Measurements from ENCODE around the gene FCHSD2.
A peak's percentile ranks its signal among the peaks of the same experiment; 100 is the strongest.

The FCHSD2 gene

DNA sequence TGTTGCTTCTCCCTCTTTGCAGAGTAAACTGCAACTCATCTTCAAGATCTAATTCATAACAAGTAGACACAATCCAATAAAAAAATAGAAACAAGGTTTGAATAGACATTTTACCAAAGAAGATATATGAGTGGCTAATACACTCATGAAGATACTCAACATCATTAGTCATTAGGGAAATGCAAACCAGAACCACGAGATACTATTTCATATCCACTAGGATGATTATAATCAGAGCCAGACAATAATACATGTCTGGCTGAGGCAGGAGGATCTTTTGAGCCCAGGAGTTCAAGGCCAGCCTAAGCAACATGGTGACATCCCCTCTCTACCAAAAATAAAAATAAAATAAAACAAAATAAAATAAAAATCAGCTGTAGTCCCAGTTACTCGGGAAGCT, 242.9 kb downstream of the FCHSD2 start:
- Histone ChIP-seq H3K36me3 (replicated peaks) (no peaks in the 10 kb centered on the region), H3K27me3 (ENCODE audit: low read depth) (no peaks in the 10 kb centered on the region), H3K4me3 (no peak overlapping the region), H3K4me1 (peaks cover 7% of the 10 kb centered on the region), H3K9me3 (no peaks in the 10 kb centered on the region)
- no peak for DNase-seq (ENCODE audit: low spot score in 2 of 2)
- in situ Hi-C loops (cut with MboI; ENCODE audit: low sequenced_read_pairs): no loop called here

- in situ Hi-C loops (cut with MboI; ENCODE audit: low sequenced_read_pairs): no loop called here
These were observed 244.6 kb downstream of the FCHSD2 start for GRCh38 chr11:72897506-72897905.

GRCh38 chr11:72896431-72896830, 245.7 kb downstream of the FCHSD2 start:
- in situ Hi-C loops (cut with MboI; ENCODE audit: low sequenced_read_pairs): no loop called here
- DNase-seq (ENCODE audit: low spot score in 2 of 2): no peak

More at GRCh38 chr11:72897506-72897905, 244.6 kb downstream of the FCHSD2 start:
- Histone ChIP-seq H3K36me3 (replicated peaks) (no peaks in the 10 kb centered on the region), H3K4me1 (no peaks in the 10 kb centered on the region), H3K27me3 (ENCODE audit: low read depth) (no peaks in the 10 kb centered on the region), H3K4me3 (no peak overlapping the region), H3K9me3 (no peaks in the 10 kb centered on the region)
- no peak for DNase-seq (ENCODE audit: low spot score in 2 of 2)

DNA sequence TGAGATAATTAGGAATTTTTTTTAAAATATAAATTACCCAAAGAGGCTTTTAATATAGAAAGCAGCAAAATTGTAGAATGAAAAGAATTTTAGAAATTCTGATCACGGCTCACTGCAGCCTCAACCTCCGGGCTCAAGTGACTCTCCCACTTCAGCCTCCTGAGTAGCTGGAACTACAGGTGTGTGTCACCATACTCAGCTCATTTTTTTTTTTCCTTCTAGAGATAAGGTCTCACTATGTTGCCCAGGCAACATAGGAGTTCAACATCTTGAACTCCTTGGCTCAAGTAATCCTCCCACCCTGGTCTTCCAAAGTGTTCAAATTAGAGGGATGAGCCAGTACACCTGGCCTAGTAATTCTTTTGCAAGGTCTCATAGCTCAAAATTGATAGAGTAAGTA, 251.2 kb downstream of the FCHSD2 start:
- in situ Hi-C loops (cut with MboI; ENCODE audit: low sequenced_read_pairs): no loop called here
- Histone ChIP-seq H3K9me3 (no peaks in the 10 kb centered on the region), H3K4me1 (peaks cover 6% of the 10 kb centered on the region; the same call in 1 of the 2 replicates), H3K27me3 (ENCODE audit: low read depth) (no peaks in the 10 kb centered on the region), H3K4me3 (no peak overlapping the region), H3K36me3 (replicated peaks) (peaks cover 3% of the 10 kb centered on the region; the same call in 1 of the 2 replicates)
- no peak for DNase-seq (ENCODE audit: low spot score in 2 of 2)

More at GRCh38 chr11:72896431-72896830, 245.7 kb downstream of the FCHSD2 start:
- Histone ChIP-seq H3K4me3 (no peak overlapping the region), H3K36me3 (replicated peaks) (no peaks in the 10 kb centered on the region), H3K27me3 (ENCODE audit: low read depth) (no peaks in the 10 kb centered on the region), H3K9me3 (no peaks in the 10 kb centered on the region), H3K4me1 (no peaks in the 10 kb centered on the region)

- H3K27me3 ChIP-seq (ENCODE audit: low read depth): no peaks in the 10 kb centered on the region
- in situ Hi-C loops (cut with MboI; ENCODE audit: low sequenced_read_pairs): no loop called here
- no peaks in the 10 kb centered on the region for H3K9me3 ChIP-seq
- peaks cover 3% of the 10 kb centered on the region; the same call in 1 of the 2 replicates for H3K36me3 ChIP-seq (replicated peaks)
- H3K4me3 ChIP-seq: no peak overlapping the region
- peaks cover 6% of the 10 kb centered on the region; the same call in 1 of the 2 replicates for H3K4me1 ChIP-seq
- no peak for DNase-seq (ENCODE audit: low spot score in 2 of 2)
These were observed 255.5 kb downstream of the FCHSD2 start for GRCh38 chr11:72886619-72887018.

- no peak overlapping the region for H3K4me3 ChIP-seq
- H3K9me3 ChIP-seq: no peaks in the 10 kb centered on the region
- no peak for DNase-seq (ENCODE audit: low spot score in 2 of 2)
- H3K27me3 ChIP-seq (ENCODE audit: low read depth): no peaks in the 10 kb centered on the region
- H3K4me1 ChIP-seq: peaks cover 6% of the 10 kb centered on the region; the same call in 1 of the 2 replicates
- in situ Hi-C loops (cut with MboI; ENCODE audit: low sequenced_read_pairs): no loop called here
- peaks cover 3% of the 10 kb centered on the region; the same call in 1 of the 2 replicates for H3K36me3 ChIP-seq (replicated peaks)
These were observed 256.1 kb downstream of the FCHSD2 start for GRCh38 chr11:72885749-72886609.

- Histone ChIP-seq H3K36me3 (replicated peaks) (no peaks in the 10 kb centered on the region), H3K4me1 (no peaks in the 10 kb centered on the region), H3K27me3 (ENCODE audit: low read depth) (no peaks in the 10 kb centered on the region), H3K9me3 (no peaks in the 10 kb centered on the region), H3K4me3 (no peak overlapping the region)
- no peak for DNase-seq (ENCODE audit: low spot score in 2 of 2)
- in situ Hi-C loops (cut with MboI; ENCODE audit: low sequenced_read_pairs): no loop called here
These were observed 266.0 kb downstream of the FCHSD2 start for GRCh38 chr11:72876147-72876546.

GRCh38 chr11:72875736-72876135, 266.4 kb downstream of the FCHSD2 start:
- Histone ChIP-seq H3K27me3 (ENCODE audit: low read depth) (no peaks in the 10 kb centered on the region), H3K9me3 (no peaks in the 10 kb centered on the region), H3K4me1 (no peaks in the 10 kb centered on the region), H3K36me3 (replicated peaks) (no peaks in the 10 kb centered on the region), H3K4me3 (no peak overlapping the region)
- in situ Hi-C loops (cut with MboI; ENCODE audit: low sequenced_read_pairs): no loop called here
- no peak for DNase-seq (ENCODE audit: low spot score in 2 of 2)

DNA sequence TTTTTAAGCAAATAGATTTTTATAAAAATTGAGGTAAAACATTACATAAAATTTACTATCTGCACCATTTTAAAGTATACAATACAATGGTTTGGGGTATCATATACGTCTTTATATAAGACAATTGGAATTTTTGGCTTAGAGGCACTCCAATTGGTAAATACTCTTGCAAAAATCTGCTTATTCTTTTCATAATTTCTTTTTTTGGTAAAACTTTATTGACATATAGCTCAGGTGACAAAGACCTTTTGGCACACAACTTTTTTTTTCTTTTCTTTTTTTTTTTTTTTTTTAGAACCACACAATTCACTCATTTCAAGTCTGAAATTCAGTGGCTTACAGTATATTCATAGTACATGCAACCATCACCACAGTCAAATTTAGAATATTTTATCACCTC, 270.1 kb downstream of the FCHSD2 start:
- DNase-seq (ENCODE audit: low spot score in 2 of 2): no peak
- H3K4me3 ChIP-seq: no peak overlapping the region
- no peaks in the 10 kb centered on the region; the same call in 1 of the 2 replicates for H3K36me3 ChIP-seq (replicated peaks)
- in situ Hi-C loops (cut with MboI; ENCODE audit: low sequenced_read_pairs): no loop called here
- H3K27me3 ChIP-seq (ENCODE audit: low read depth): no peaks in the 10 kb centered on the region
- no peaks in the 10 kb centered on the region for H3K9me3 ChIP-seq
- H3K4me1 ChIP-seq: no peaks in the 10 kb centered on the region

GRCh38 chr11:72871119-72871518, 271.0 kb downstream of the FCHSD2 start:
- Histone ChIP-seq H3K9me3 (no peaks in the 10 kb centered on the region), H3K4me1 (no peaks in the 10 kb centered on the region), H3K27me3 (ENCODE audit: low read depth) (no peaks in the 10 kb centered on the region), H3K36me3 (replicated peaks) (no peaks in the 10 kb centered on the region; the same call in 1 of the 2 replicates), H3K4me3 (no peak overlapping the region)
- in situ Hi-C loops (cut with MboI; ENCODE audit: low sequenced_read_pairs): no loop called here
- DNase-seq (ENCODE audit: low spot score in 2 of 2): peak in 1 of 2 experiments; percentile 29

- Histone ChIP-seq H3K36me3 (replicated peaks) (no peaks in the 10 kb centered on the region; the same call in 1 of the 2 replicates), H3K4me1 (no peaks in the 10 kb centered on the region), H3K27me3 (ENCODE audit: low read depth) (no peaks in the 10 kb centered on the region), H3K9me3 (no peaks in the 10 kb centered on the region), H3K4me3 (no peak overlapping the region)
- in situ Hi-C loops (cut with MboI; ENCODE audit: low sequenced_read_pairs): no loop called here
- DNase-seq (ENCODE audit: low spot score in 2 of 2): no peak
These were observed 272.3 kb downstream of the FCHSD2 start for GRCh38 chr11:72869831-72870230.

- in situ Hi-C loops (cut with MboI; ENCODE audit: low sequenced_read_pairs): no loop called here
- no peaks in the 10 kb centered on the region; the same call in 1 of the 2 replicates for H3K36me3 ChIP-seq (replicated peaks)
These were observed 274.1 kb downstream of the FCHSD2 start for GRCh38 chr11:72867970-72868369.

DNA sequence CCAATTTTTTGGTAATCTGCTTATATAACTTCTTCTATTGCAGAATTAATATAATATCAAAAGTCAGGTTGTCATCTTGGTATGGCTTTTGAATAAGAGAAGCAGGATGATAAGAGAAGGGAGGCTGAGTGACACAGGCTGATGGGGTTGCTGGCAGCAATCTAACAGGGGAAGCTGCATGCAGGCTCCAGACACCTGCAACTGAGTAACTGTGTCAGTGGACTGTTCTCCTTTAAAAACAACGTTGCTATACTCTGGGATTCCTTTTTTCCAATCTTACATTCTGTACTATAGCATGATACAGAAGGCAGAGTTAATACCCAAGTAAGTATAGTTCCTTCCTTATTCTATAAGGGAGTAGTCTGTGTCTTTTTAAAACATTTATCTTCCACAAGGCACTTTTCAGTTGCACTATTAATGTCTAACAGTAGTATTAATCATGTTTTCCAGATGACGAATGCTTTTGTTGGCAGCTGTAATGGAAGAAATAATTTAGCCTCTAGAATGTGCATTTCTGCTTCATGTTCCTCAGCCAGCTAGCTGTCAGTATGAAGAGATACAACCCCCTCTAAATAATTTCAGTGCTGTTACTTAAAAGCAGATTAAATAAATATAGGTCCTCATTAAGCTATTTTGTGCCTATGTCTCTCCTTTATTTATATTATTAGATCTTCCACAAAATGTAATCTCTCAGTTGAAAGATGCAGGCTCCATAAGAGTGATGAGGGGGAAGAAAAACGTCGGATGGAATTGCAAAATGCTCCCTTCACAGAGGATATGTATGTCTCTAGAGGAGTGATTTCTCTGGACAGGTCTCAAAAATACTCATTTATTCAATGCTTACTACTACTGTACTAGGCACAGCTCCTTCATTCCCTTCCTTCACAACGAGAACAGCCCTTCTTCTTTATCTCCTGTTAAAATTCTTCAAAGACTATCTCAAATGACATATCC, 277.1 kb downstream of the FCHSD2 start:
- Histone ChIP-seq H3K9me3 (peaks cover 4% of the 10 kb centered on the region; the same call in 1 of the 2 replicates), H3K36me3 (replicated peaks) (no peaks in the 10 kb centered on the region; the same call in 1 of the 2 replicates), H3K4me3 (no peak overlapping the region), H3K4me1 (peaks cover 24% of the 10 kb centered on the region), H3K27me3 (ENCODE audit: low read depth) (no peaks in the 10 kb centered on the region)
- in situ Hi-C loops (cut with MboI; ENCODE audit: low sequenced_read_pairs): no loop called here
- no peak for DNase-seq (ENCODE audit: low spot score in 2 of 2)

More at GRCh38 chr11:72867970-72868369, 274.1 kb downstream of the FCHSD2 start:
- Histone ChIP-seq H3K4me3 (no peak overlapping the region), H3K27me3 (ENCODE audit: low read depth) (no peaks in the 10 kb centered on the region), H3K9me3 (peaks cover 4% of the 10 kb centered on the region; the same call in 1 of the 2 replicates), H3K4me1 (peaks cover 9% of the 10 kb centered on the region)
- no peak for DNase-seq (ENCODE audit: low spot score in 2 of 2)

Measured in HAP-1 (cell line).